SW 1271 (cell line): ENCODE results near the gene CNKSR3.

Source experiments
- DNase-seq, 2 experiments: peaks; one replicate each; lab custom pipeline; 2025; lab: John Stamatoyannopoulos, UW

The CNKSR3 gene

GRCh38 chr6:154479351-154479769 lies 31.1 kb downstream of the CNKSR3 start:
- DNase-seq, result no peak

GRCh38 chr6:154478701-154479060 lies 31.8 kb downstream of the CNKSR3 start:
- no peak for DNase-seq

- no peak for DNase-seq
These were observed 32.3 kb downstream of the CNKSR3 start for GRCh38 chr6:154478021-154478700.

- DNase-seq, result no peak
These were observed 34.0 kb downstream of the CNKSR3 start for GRCh38 chr6:154476494-154476893.

- DNase-seq, result no peak
These were observed 35.6 kb downstream of the CNKSR3 start for GRCh38 chr6:154474648-154475428.

GRCh38 chr6:154473324-154473723 lies 37.2 kb downstream of the CNKSR3 start:
- DNase-seq, result no peak

- no peak for DNase-seq
These were observed 38.7 kb downstream of the CNKSR3 start for GRCh38 chr6:154471609-154472362.

GRCh38 chr6:154469306-154469935 lies 41.1 kb downstream of the CNKSR3 start:
- no peak for DNase-seq

GRCh38 chr6:154468760-154469159 lies 41.7 kb downstream of the CNKSR3 start:
- DNase-seq, result no peak

GRCh38 chr6:154466971-154467679 lies 43.4 kb downstream of the CNKSR3 start:
- DNase-seq, result no peak

GRCh38 chr6:154466139-154466538 lies 44.3 kb downstream of the CNKSR3 start:
- DNase-seq, result no peak

GRCh38 chr6:154463573-154464419 lies 46.7 kb downstream of the CNKSR3 start:
- no peak for DNase-seq

GRCh38 chr6:154462425-154462824 lies 48.1 kb downstream of the CNKSR3 start:
- DNase-seq, result no peak

GRCh38 chr6:154461348-154461747 lies 49.1 kb downstream of the CNKSR3 start:
- no peak for DNase-seq

GRCh38 chr6:154460306-154461071 lies 50.0 kb downstream of the CNKSR3 start:
- DNase-seq, result no peak

GRCh38 chr6:154459513-154459912 lies 51.0 kb downstream of the CNKSR3 start:
- no peak for DNase-seq

GRCh38 chr6:154458565-154459470 lies 51.7 kb downstream of the CNKSR3 start:
- DNase-seq, result no peak

GRCh38 chr6:154457881-154458284 lies 52.6 kb downstream of the CNKSR3 start:
- no peak for DNase-seq
